Astrocyte of the cerebellum (primary cell): Measurements from ENCODE around the gene CHFR.

Source experiments
- DNase-seq: peaks from one replicate; pipeline ENCODE4 v3.0.0-alpha.2; 2011; ENCODE audit warnings: low read depth
- H3K4me3 ChIP-seq: 2 replicates; pipeline ENCODE4 v1.5.1; 2011; ENCODE audit warnings: mild to moderate bottlenecking, low read depth, low read length, moderate library complexity
- in situ Hi-C: cut with HindIII; loops from 2 replicates; pipeline ENCODE4 v1.10.0; 2017; ENCODE audit warnings: low sequenced_read_pairs
- TF ChIP-seq, protein P1 (sequence below): IDR thresholded peaks from 2 replicates; pipeline ENCODE4 v1.5.1; 2012; ENCODE audit warnings: low read length, low read depth, moderate library complexity, mild to moderate bottlenecking; ENCODE audit errors: missing control alignments

The CHFR gene

DNA sequence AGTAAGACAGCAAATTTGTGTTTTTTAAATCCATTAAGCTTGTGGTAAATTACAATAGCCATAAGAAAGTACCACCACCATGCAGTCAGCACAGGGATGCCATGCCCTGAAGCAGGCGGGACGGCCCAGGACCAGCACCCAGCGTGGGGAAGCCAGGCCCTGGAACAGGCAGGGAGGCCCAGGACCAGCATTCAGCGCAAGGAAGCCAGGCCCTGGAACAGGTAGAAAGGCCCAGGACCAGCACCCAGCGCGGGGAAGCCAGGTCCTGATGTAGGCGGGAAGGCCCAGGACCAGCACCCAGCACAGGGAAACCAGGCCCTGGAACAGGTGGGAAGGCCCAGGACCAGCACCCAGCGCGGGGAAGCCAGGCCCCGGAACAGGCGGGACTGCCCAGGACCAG is 13.2 kb downstream of the CHFR start:
- DNase-seq = no peak
- TF ChIP-seq, protein P1, sequence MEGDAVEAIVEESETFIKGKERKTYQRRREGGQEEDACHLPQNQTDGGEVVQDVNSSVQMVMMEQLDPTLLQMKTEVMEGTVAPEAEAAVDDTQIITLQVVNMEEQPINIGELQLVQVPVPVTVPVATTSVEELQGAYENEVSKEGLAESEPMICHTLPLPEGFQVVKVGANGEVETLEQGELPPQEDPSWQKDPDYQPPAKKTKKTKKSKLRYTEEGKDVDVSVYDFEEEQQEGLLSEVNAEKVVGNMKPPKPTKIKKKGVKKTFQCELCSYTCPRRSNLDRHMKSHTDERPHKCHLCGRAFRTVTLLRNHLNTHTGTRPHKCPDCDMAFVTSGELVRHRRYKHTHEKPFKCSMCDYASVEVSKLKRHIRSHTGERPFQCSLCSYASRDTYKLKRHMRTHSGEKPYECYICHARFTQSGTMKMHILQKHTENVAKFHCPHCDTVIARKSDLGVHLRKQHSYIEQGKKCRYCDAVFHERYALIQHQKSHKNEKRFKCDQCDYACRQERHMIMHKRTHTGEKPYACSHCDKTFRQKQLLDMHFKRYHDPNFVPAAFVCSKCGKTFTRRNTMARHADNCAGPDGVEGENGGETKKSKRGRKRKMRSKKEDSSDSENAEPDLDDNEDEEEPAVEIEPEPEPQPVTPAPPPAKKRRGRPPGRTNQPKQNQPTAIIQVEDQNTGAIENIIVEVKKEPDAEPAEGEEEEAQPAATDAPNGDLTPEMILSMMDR = no peak
- no peak overlapping the region for H3K4me3 ChIP-seq
- in situ Hi-C loops = no loop called here

DNA sequence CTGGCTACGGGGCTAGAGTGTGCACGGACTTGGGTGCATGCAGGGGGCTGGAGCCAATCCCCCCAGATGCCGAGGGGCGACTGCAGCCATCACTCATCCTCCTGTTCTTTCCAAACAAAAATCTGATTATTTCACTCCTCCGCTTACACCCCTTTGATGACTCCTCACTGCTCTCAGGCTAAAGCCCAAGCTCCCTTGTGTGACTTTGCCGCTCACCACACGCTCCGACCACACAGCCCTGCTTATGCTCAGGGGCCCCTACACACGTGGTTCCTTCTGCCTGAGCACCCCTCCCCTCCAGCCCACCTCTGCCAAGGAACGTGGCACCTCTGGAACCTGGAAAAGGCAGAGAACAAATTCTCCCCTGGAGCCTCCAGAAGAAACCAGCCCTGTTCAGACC is 13.7 kb downstream of the CHFR start:
- H3K4me3 ChIP-seq = no peak overlapping the region
- no peak for DNase-seq
- in situ Hi-C loops = no loop called here
- TF ChIP-seq, protein P1 = no peak

DNA sequence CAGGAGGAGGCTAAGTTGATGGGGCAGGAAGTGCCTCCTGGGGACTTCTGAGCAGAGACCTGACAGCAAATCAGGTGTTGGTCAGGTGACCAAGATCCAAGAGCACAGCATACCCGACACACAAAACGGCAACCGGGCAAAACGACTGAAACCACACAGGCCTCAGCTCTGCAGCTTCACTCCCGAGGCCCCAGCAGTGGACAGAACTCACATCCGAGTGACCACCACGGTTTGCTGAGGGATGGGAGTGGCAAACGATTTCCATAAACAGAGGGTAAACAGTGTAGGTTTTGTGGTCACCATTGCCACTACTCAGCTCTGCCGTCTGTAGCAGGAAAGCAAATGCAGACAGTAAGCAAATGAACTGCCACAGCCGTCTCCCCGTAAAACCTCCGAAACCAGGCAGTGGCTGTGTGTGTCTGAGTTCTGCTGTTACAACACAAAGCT is 14.4 kb downstream of the CHFR start:
- H3K4me3 ChIP-seq = no peak overlapping the region
- no peak for DNase-seq
- TF ChIP-seq, protein P1 = no peak
- in situ Hi-C loops = no loop called here

DNA sequence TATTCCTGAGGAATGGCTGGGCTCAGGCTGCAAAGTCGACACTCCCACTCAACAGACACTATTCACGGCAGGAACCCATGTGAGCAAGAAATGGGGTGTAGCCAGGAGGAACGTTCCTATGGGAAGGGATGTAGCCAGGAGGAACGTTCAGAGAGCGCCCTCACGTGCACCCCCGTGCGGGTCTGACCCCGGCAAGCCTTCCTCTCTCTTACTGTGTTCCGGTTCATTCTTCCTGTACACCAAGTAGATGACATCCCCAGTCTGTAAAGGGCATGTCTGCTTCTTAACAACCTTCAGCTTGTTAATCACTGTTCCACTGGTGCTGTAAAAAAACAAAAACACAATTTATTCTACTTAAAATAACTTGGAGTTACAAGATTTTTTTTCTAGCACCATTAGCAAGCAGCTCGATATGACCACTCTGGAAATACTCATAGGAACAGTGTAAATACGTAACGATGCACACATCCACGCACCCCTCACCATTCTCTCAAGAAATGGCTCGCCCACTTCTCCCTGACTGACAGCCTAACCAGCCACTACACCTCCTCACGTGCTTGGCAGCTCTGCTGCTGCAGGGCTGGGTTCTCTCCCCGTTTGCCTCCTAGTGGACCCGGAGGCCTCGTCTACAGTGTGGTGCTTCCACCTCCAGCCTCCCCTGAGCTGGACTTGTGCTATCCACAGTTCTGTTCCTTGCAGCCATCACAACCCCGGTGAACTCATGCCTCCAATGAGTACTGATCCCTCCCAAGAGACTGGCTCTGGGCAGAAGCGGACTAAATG is 15.1 kb downstream of the CHFR start:
- in situ Hi-C loops = no loop called here
- no peak for DNase-seq
- TF ChIP-seq, protein P1 = no peak
- no peak overlapping the region for H3K4me3 ChIP-seq

DNA sequence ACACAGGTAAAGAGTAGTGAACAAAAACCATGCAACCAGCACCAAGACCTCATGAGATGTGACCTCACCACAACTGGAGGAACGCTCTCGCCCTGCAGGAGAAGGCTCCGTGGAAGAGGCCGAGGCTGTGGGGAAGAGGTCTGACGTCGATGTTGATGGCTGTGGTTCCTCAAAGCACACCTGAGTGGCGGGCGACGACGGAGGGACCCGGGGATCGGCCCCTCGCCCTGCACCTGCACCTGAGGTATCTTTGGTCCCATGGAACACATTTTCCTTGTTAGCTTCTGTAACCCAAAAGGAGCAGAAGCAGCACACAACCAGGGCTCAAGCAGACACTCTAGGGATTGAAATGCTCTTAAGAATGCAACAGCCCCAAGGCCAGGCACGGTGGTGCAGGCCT is 17.9 kb downstream of the CHFR start:
- in situ Hi-C loops = no loop called here
- no peak for DNase-seq
- TF ChIP-seq, protein P1 = no peak
- no peak overlapping the region for H3K4me3 ChIP-seq

DNA sequence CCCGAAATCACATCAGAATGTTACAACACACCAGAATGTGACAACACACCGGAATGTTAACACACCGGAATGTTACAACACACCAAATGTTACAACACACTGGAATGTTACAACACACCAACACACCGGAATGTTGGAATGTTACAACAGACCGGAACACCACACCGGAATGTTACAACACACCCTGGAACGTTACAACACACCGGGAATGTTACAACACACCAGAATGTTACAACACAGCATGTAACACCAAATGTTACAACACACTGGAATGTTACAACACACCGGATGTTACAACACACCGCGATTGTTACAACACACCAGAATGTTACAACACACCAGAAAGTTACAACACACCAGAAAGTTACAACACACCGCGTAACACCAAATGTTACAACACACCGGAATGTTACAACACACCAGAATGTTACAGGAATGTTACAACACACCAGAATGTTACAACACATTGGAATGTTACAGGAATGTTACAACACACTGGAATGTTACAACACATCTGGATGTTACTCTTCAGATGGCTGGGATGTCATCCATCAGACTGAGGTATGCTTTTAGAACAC is 21.1 kb downstream of the CHFR start:
- no peak overlapping the region for H3K4me3 ChIP-seq
- in situ Hi-C loops = no loop called here
- TF ChIP-seq, protein P1 = no peak
- no peak for DNase-seq
